Natural killer cell (primary cell): ENCODE results near the gene IFNLR1. TPM values are rescaled to one million over a fixed set of nuclear protein-coding genes. Genes with fewer than 3 reads are reported as not detected.

ENCODE experiments used
- ATAC-seq, 3 donors: fragments of 150-1000 bp in 2 of 3; fragments of 200-7000 bp in 1 of 3; cut with Tn5 transposase; 1 replicate in 1 of 3; 2 replicates in 2 of 3; pipeline ENCODE4 v1.10.0; 2021; ENCODE audit warnings: mild to moderate bottlenecking in 2 of 3, moderate library complexity in 2 of 3
- DNase-seq, 2 donors: peaks; one replicate each; pipeline versions ENCODE4 v3.0.0 to v3.0.0-alpha.2; 2013 to 2021; ENCODE audit warnings: mixed read lengths in 1 of 2
- H3K27ac ChIP-seq: one replicate; pipeline ENCODE4 v1.5.1; 2013; ENCODE audit warnings: mild to moderate bottlenecking, low read length
- H3K27me3 ChIP-seq: one replicate; pipeline ENCODE4 v1.6.1; 2013; ENCODE audit warnings: low read length; ENCODE audit not compliant: control insufficient read depth, insufficient read depth
- H3K36me3 ChIP-seq: one replicate; pipeline ENCODE4 v1.6.1; 2013; ENCODE audit warnings: low read length; ENCODE audit not compliant: control insufficient read depth, insufficient read depth
- H3K4me1 ChIP-seq: one replicate; pipeline ENCODE4 v1.6.1; 2013; ENCODE audit warnings: low read length; ENCODE audit not compliant: control insufficient read depth, insufficient read depth
- H3K4me3 ChIP-seq: one replicate; pipeline ENCODE4 v1.5.1; 2013; ENCODE audit warnings: low read length
- H3K9me3 ChIP-seq: one replicate; pipeline ENCODE4 v1.6.1; 2013; ENCODE audit warnings: low read length; ENCODE audit not compliant: control insufficient read depth, insufficient read depth
- H3K27ac Mint-ChIP-seq, 2 donors: one replicate each; pipeline ENCODE4 v1.8.0; 2022; ENCODE audit warnings: mild to moderate bottlenecking in 2 of 2, mixed read lengths in 2 of 2, moderate library complexity in 1 of 2
- H3K27me3 Mint-ChIP-seq, 2 donors: one replicate each; pipeline ENCODE4 v1.8.0; 2022; ENCODE audit warnings: low read depth in 2 of 2, mixed read lengths in 2 of 2
- H3K36me3 Mint-ChIP-seq: one replicate; pipeline ENCODE4 v1.8.0; 2022; ENCODE audit warnings: mixed read lengths
- H3K4me1 Mint-ChIP-seq, 2 donors: one replicate each; pipeline ENCODE4 v1.8.0; 2022; ENCODE audit warnings: mixed read lengths in 2 of 2
- H3K4me3 Mint-ChIP-seq: one replicate; pipeline ENCODE4 v1.8.0; 2022; ENCODE audit warnings: mild to moderate bottlenecking, moderate library complexity, mixed read lengths
- H3K9me3 Mint-ChIP-seq, 2 donors: one replicate each; pipeline ENCODE4 v1.8.0; 2022; ENCODE audit warnings: mixed read lengths in 2 of 2
- WGBS: methylation state at CpG from one replicate; pipeline ENCODE4 v1.1.7; 2013; ENCODE audit warnings: missing lambda C conversion rate; ENCODE audit not compliant: insufficient coverage; 5-methylcytosine and 5-hydroxymethylcytosine counted together
- intact Hi-C: fragments of 100-400 bp; cut with micrococcal nuclease; formaldehyde crosslinking; loops from one replicate; pipeline ENCODE4 v1.14.2; 2022
- total RNA-seq, 4 donors: library from RNA; stranded (reverse); fragments of 120-200 nt in 1 of 4; gene quantifications; one replicate each; pipeline versions ENCODE4 v1.2.3 to v1.2.4, GENCODE V29; 2013 to 2022
- TF ChIP-seq, protein P1 (sequence below): fragments of 200-600 bp; IDR thresholded peaks from one replicate; pipeline ENCODE4 v1.8.0; 2022; ENCODE audit warnings: antibody characterized with exemption

IFNLR1 gene
- total RNA-seq, 3 donors from 2014 or later (not counting 1 experiment from before 2014, with no cell fraction given): 0.07 to 2.5 (median 0.19) TPM

DNA sequence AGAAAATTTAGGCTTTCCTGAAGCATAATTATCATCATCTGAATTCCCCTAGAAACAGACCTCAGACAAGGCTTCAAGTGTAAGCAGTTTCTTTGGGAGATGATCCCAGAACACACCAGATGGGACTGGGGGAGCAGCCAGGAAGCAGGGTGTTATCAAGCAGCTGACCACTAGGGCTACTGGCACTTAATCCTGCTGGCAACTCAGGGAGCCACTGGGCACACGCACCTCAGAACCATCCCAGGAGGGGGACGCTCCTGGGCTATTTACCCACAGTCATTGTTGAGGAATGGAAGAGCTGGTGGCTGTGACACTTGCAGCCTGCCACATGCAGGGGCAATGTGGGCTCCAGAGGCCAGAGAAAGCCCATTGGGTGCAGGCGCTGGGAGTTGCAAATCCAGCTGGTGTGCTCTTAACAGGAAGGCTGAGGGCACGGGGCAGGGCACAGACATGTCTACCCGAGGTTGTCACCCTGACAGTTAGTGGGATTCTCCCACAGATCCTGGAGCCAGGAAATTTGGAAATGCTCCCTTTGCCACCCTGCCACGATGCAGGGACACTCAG, 29.1 kb downstream of the IFNLR1 start:
- no peaks in the 10 kb centered on the region for H3K4me1 ChIP-seq
- H3K27ac Mint-ChIP-seq: no peak overlapping the region
- no peak overlapping the region for H3K4me3 ChIP-seq
- H3K27me3 ChIP-seq: no peaks in the 10 kb centered on the region
- WGBS: 85% methylated on average over 6 of the region's 6 CpGs
- no peaks in the 10 kb centered on the region for H3K9me3 ChIP-seq
- ATAC-seq (no peak), DNase-seq (no peak)
- H3K4me1 Mint-ChIP-seq: no peaks in the 10 kb centered on the region
- H3K4me3 Mint-ChIP-seq: no peak overlapping the region
- no peak overlapping the region for H3K27ac ChIP-seq
- no peaks in the 10 kb centered on the region for H3K36me3 Mint-ChIP-seq
- TF ChIP-seq, protein P1, sequence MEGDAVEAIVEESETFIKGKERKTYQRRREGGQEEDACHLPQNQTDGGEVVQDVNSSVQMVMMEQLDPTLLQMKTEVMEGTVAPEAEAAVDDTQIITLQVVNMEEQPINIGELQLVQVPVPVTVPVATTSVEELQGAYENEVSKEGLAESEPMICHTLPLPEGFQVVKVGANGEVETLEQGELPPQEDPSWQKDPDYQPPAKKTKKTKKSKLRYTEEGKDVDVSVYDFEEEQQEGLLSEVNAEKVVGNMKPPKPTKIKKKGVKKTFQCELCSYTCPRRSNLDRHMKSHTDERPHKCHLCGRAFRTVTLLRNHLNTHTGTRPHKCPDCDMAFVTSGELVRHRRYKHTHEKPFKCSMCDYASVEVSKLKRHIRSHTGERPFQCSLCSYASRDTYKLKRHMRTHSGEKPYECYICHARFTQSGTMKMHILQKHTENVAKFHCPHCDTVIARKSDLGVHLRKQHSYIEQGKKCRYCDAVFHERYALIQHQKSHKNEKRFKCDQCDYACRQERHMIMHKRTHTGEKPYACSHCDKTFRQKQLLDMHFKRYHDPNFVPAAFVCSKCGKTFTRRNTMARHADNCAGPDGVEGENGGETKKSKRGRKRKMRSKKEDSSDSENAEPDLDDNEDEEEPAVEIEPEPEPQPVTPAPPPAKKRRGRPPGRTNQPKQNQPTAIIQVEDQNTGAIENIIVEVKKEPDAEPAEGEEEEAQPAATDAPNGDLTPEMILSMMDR: no peak
- intact Hi-C loops: no loop called here
- no peaks in the 10 kb centered on the region for H3K9me3 Mint-ChIP-seq
- H3K36me3 ChIP-seq: no peaks in the 10 kb centered on the region
- H3K27me3 Mint-ChIP-seq: peaks cover 0 to 11% of the 10 kb centered on the region in 2 donors

DNA sequence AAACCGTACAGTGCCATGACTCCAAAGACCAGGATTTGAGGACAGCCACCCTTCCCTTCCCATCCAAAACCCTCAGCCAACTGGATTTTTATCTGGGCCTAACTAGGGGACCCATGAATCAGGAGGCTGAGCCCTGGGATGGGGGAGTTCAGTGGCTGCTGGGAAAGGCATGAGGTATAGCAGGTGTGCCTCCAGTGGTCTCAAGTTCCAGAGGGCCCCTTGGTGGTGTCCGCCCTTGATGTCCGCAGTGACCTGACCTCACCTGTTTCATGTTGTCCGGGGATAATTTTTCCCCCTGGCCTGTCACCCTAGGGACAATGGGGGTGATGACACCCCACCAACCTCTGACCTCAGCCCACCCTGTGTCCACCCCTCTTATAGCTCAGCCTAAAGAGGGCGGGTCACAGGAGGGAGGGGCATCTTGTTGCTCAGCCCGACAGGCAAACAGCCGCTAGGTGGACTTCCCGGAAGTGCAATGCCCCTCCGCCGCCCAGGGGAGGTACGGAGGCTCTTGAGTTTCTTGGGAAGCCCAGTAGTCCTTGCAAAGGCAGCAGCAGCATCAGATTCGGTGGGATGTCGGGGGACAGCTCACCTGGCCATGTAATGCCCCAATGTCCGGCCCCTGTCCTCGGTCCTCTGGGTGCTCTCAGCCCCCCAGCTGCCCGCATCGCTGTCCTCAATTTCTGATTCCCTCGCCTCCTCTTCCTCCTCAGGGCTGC, 30.4 kb downstream of the IFNLR1 start:
- no peaks in the 10 kb centered on the region for H3K36me3 Mint-ChIP-seq
- H3K4me3 ChIP-seq: no peak overlapping the region
- H3K4me3 Mint-ChIP-seq: no peak overlapping the region
- no peaks in the 10 kb centered on the region for H3K9me3 Mint-ChIP-seq
- H3K9me3 ChIP-seq: no peaks in the 10 kb centered on the region
- no peaks in the 10 kb centered on the region for H3K27me3 ChIP-seq
- no peak overlapping the region for H3K27ac ChIP-seq
- DNase-seq (no peak), ATAC-seq (no peak)
- intact Hi-C loops: no loop called here
- H3K4me1 Mint-ChIP-seq: no peaks in the 10 kb centered on the region
- TF ChIP-seq, protein P1: no peak
- H3K27me3 Mint-ChIP-seq: peaks cover 1 to 12% of the 10 kb centered on the region in 2 donors
- H3K4me1 ChIP-seq: no peaks in the 10 kb centered on the region
- WGBS: 94% methylated on average over 18 of the region's 18 CpGs
- H3K36me3 ChIP-seq: no peaks in the 10 kb centered on the region
- H3K27ac Mint-ChIP-seq: no peak overlapping the region

DNA sequence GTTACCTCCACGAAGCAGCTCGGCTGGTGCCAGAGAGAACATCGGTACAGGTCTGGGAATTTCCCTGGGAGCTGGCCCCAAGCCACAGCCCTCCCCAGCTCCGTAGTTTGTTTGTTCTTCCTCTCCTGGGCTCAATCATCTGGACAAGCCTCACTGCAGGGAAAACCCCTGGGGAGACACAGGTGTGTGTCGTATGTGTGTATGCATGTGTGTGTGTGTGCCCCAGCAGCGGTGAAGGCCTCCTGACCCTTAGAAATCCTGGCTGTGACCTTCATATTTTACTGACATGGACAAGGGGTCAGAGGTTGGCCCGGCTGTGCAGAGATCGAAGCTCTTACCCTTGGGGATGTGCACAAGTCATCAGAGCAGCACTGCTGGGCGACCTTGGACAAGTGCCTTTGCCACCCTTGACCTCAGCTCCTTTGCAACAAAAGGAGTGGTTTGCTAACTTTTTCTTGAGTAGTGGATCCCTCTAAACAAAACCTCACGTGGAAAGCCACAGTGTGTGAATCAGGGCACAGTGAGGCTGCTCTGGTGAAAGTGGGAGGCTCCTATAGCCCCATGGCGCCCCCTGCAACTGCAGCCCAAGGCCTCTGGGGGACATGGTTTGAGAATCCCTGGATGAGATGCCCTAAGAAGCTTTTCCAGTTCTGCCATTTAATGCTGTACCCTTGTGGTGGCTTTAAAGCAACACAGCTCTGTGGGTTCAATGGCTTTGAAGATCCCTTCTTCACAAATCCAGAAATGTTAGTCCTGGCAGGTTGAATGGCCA, 31.9 kb downstream of the IFNLR1 start:
- Mint-ChIP-seq H3K9me3 (no peaks in the 10 kb centered on the region), H3K4me3 (no peak overlapping the region), H3K27ac (no peak overlapping the region), H3K27me3 (peaks cover 15 to 18% of the 10 kb centered on the region in 2 donors), H3K4me1 (peaks cover 6 to 7% of the 10 kb centered on the region in 2 donors), H3K36me3 (no peaks in the 10 kb centered on the region)
- H3K27ac ChIP-seq: no peak overlapping the region
- H3K36me3 ChIP-seq: no peaks in the 10 kb centered on the region
- WGBS: 72% methylated on average over 11 of the region's 11 CpGs
- ATAC-seq: no peak
- DNase-seq: no peak
- TF ChIP-seq, protein P1: no peak
- peaks cover 6% of the 10 kb centered on the region for H3K4me1 ChIP-seq
- H3K4me3 ChIP-seq: no peak overlapping the region
- no peaks in the 10 kb centered on the region for H3K9me3 ChIP-seq
- intact Hi-C loops: no loop called here
- peaks cover 2% of the 10 kb centered on the region for H3K27me3 ChIP-seq
